Daoy (cell line): ENCODE results near the gene ZNF441. TPM values are rescaled to one million over a fixed set of nuclear protein-coding genes. Genes with fewer than 3 reads are reported as not detected.
"Not testable (repeated sequence)": the region's sequence is repeated elsewhere in the genome, so short reads cannot be mapped to it uniquely, and the experiment has no call there.

Experiments used
- DNase-seq: peaks from one replicate; pipeline ENCODE4 v3.0.0-alpha.2; 2015; ENCODE audit warnings: low read depth
- total RNA-seq: library from RNA; depleted of rRNA; stranded (reverse); fragments of >200 nt; shearing (Covaris generic); gene quantifications from 2 replicates; pipeline ENCODE4 v1.2.3, GENCODE V29; 2014

The ZNF441 gene
- total RNA-seq, 1 experiment from 2014 or later: 4.1 TPM

GRCh38 chr19:11780431-11781020 is 13.7 kb downstream of the ZNF441 start:
- no peak for DNase-seq

GRCh38 chr19:11781295-11782057 is 14.7 kb downstream of the ZNF441 start:
- DNase-seq: no peak

GRCh38 chr19:11783767-11784166 is 17.0 kb downstream of the ZNF441 start:
- no peak for DNase-seq

GRCh38 chr19:11784356-11784755 is 17.6 kb downstream of the ZNF441 start:
- DNase-seq: no peak

GRCh38 chr19:11787536-11787935 is 20.7 kb downstream of the ZNF441 start:
- no peak for DNase-seq

- DNase-seq: no peak
Measured at GRCh38 chr19:11792942-11793341, 26.1 kb downstream of the ZNF441 start.

GRCh38 chr19:11797491-11797890 is 30.7 kb downstream of the ZNF441 start:
- peak; percentile 89 for DNase-seq

- peak; percentile 92 for DNase-seq
Measured at GRCh38 chr19:11798391-11799330, 31.9 kb downstream of the ZNF441 start, which contains the start of gene ZNF491. Gene ZNF491 (plus strand): TSS chr19:11798523. CDS start chr19:11805954, 7,431 bp downstream.

- DNase-seq: no peak
Measured at GRCh38 chr19:11806354-11807098, 39.7 kb downstream of the ZNF441 start.

GRCh38 chr19:11807099-11807380 is 40.2 kb downstream of the ZNF441 start:
- DNase-seq: no peak

GRCh38 chr19:11813703-11814028 is 46.9 kb downstream of the ZNF441 start:
- DNase-seq: no peak

- peak; percentile 95 for DNase-seq
Measured at GRCh38 chr19:11814029-11814699, 47.4 kb downstream of the ZNF441 start, which contains the start of gene ZNF440. Gene ZNF440 (plus strand): TSS chr19:11814273. CDS start chr19:11814448, 175 bp downstream.

GRCh38 chr19:11814700-11815035 is 47.9 kb downstream of the ZNF441 start:
- DNase-seq: peak; percentile 20

- peak; percentile 51 for DNase-seq
Measured at GRCh38 chr19:11821474-11822109, 54.8 kb downstream of the ZNF441 start.

- DNase-seq: not testable (repeated sequence)
Measured at GRCh38 chr19:11828957-11829876, 62.4 kb downstream of the ZNF441 start.

- DNase-seq: no peak
Measured at GRCh38 chr19:11832253-11832912, 65.6 kb downstream of the ZNF441 start.

- no peak for DNase-seq
Measured at GRCh38 chr19:11833541-11833940, 66.7 kb downstream of the ZNF441 start.
